ENCODE results near the gene B3GLCT. TPM values are rescaled to one million over a fixed set of nuclear protein-coding genes. Genes with fewer than 3 reads are reported as not detected.

B3GLCT gene
- total and polyA plus RNA-seq, 2 experiments from 2014 or later = 2.2 to 4.4 TPM

GRCh38 chr13:31361673-31362072 is 161.9 kb downstream of the B3GLCT start (continued):
- TF ChIP-seq REST (IDR thresholded peaks at IDR 0.05; ENCODE audit: unreplicated experiment) (no peak), JUNB (IDR thresholded peaks at IDR 0.05; ENCODE audit: unreplicated experiment) (no peak), POLR2AphosphoS5 (IDR thresholded peaks at IDR 0.05; ENCODE audit: low read depth) (no peak), STAT1 (IDR thresholded peaks at IDR 0.05; ENCODE audit: unreplicated experiment) (no peak), ZNF114 (CRISPR knock-in tag; IDR thresholded peaks at IDR 0.05) (no peak), ZNF331 (CRISPR knock-in tag; IDR thresholded peaks at IDR 0.05; ENCODE audit: low read depth) (no peak), CREB1 (CRISPR knock-in tag; IDR thresholded peaks at IDR 0.05; ENCODE audit: low read depth) (no peak), EZH2phosphoT487 (IDR thresholded peaks at IDR 0.05; ENCODE audit: unreplicated experiment) (no peak), NANOG (IDR thresholded peaks at IDR 0.05; ENCODE audit: borderline replicate concordance) (no peak)

- H3K36me3 Mint-ChIP-seq (ENCODE audit: low read depth) = peaks cover 3% of the 10 kb centered on the region; the same call in 1 of the 3 replicates
- TF ChIP-seq REST (IDR thresholded peaks at IDR 0.05; ENCODE audit: unreplicated experiment) (no peak), ETS1 (IDR thresholded peaks at IDR 0.05) (no peak), ZNF462 (CRISPR knock-in tag; IDR thresholded peaks at IDR 0.05) (no peak), ZNF114 (CRISPR knock-in tag; IDR thresholded peaks at IDR 0.05) (no peak), POLR2AphosphoS5 (IDR thresholded peaks at IDR 0.05; ENCODE audit: low read depth) (no peak), ZNF331 (CRISPR knock-in tag; IDR thresholded peaks at IDR 0.05; ENCODE audit: low read depth) (no peak), CREB1 (CRISPR knock-in tag; IDR thresholded peaks at IDR 0.05; ENCODE audit: low read depth) (no peak)
These were observed 165.9 kb downstream of the B3GLCT start for GRCh38 chr13:31365630-31366029.

More at GRCh38 chr13:31365630-31366029, 165.9 kb downstream of the B3GLCT start:
- no peaks in the 10 kb centered on the region for H3K36me3 ChIP-seq (ENCODE audit: insufficient read depth)
- no peak overlapping the region for H3K4me2 ChIP-seq
- Mint-ChIP-seq H3K27me3 (ENCODE audit: insufficient read depth, low read depth, poor library complexity) (peaks cover 1% of the 10 kb centered on the region), H3K27ac (no peak overlapping the region), H3K9me3 (peaks cover 30% of the 10 kb centered on the region), H3K4me1 (no peaks in the 10 kb centered on the region), H3K4me3 (no peak overlapping the region)
- H2AFZ ChIP-seq = no peak overlapping the region
- no peak overlapping the region for H3K4me3 ChIP-seq
- H3K4me1 ChIP-seq (ENCODE audit: insufficient read depth) = no peaks in the 10 kb centered on the region
- peaks cover 7% of the 10 kb centered on the region; the same call in 1 of the 2 replicates for H3K9me2 ChIP-seq (ENCODE audit: insufficient read depth)
- H4K20me1 ChIP-seq (replicated peaks; ENCODE audit: insufficient read depth) = no peaks in the 10 kb centered on the region
- DNase-seq (ENCODE audit: low spot score) (no peak), ATAC-seq (no peak)
- H3K27ac ChIP-seq (ENCODE audit: low read depth) = no peak overlapping the region
- no peaks in the 10 kb centered on the region for H3K79me2 ChIP-seq (replicated peaks; ENCODE audit: insufficient read depth)
- no peaks in the 10 kb centered on the region for H3K27me3 ChIP-seq (ENCODE audit: insufficient read depth)
- no peaks in the 10 kb centered on the region for H3F3A ChIP-seq (replicated peaks; ENCODE audit: low read depth)
